Endodermal cell (in vitro differentiated cells): ENCODE results near the gene KCNJ12. TPM values are rescaled to one million over a fixed set of nuclear protein-coding genes. Genes with fewer than 3 reads are reported as not detected.
"Not testable (repeated sequence)": the region's sequence is repeated elsewhere in the genome, so short reads cannot be mapped to it uniquely, and the experiment has no call there.

Source experiments
- DNase-seq: peaks from one replicate; pipeline ENCODE4 v3.0.0-alpha.2; 2017
- H3K27ac ChIP-seq: 2 replicates; pipeline ENCODE4 v1.5.1; 2013; ENCODE audit warnings: mild to moderate bottlenecking, low read depth, low read length, moderate library complexity
- H3K27me3 ChIP-seq: 2 replicates; pipeline ENCODE4 v1.6.1; 2013; ENCODE audit warnings: mild to moderate bottlenecking, low read length, moderate library complexity; ENCODE audit not compliant: insufficient read depth, control insufficient read depth, poor library complexity, severe bottlenecking
- H3K36me3 ChIP-seq: 2 replicates; pipeline ENCODE4 v1.7.0; 2013; ENCODE audit warnings: mild to moderate bottlenecking, low read length, moderate library complexity; ENCODE audit not compliant: control insufficient read depth, insufficient read depth
- H3K4me1 ChIP-seq: one replicate; pipeline ENCODE4 v1.7.0; 2013; ENCODE audit warnings: low read length; ENCODE audit not compliant: control insufficient read depth, insufficient read depth
- H3K4me3 ChIP-seq: 2 replicates; pipeline ENCODE4 v1.5.1; 2013; ENCODE audit warnings: mild to moderate bottlenecking, low read length, moderate library complexity
- H3K9ac ChIP-seq: 2 replicates; pipeline ENCODE4 v1.6.1; 2013; ENCODE audit warnings: mild to moderate bottlenecking, low read length, moderate library complexity; ENCODE audit not compliant: poor library complexity, severe bottlenecking; ENCODE audit errors: extremely low read depth
- H3K9me3 ChIP-seq: 2 replicates; pipeline ENCODE4 v1.6.1; 2013; ENCODE audit warnings: mild to moderate bottlenecking, low read length, moderate library complexity; ENCODE audit not compliant: control insufficient read depth
- H3K27ac Mint-ChIP-seq: 2 replicates; pipeline ENCODE4 v1.8.0; 2020; ENCODE audit warnings: mixed read lengths
- H3K27me3 Mint-ChIP-seq: 2 replicates; pipeline ENCODE4 v1.8.0; 2021; ENCODE audit warnings: mild to moderate bottlenecking, mixed read lengths; ENCODE audit not compliant: insufficient read depth
- H3K36me3 Mint-ChIP-seq: 2 replicates; pipeline ENCODE4 v1.8.0; 2020; ENCODE audit warnings: low read depth, mixed read lengths
- H3K4me1 Mint-ChIP-seq: 2 replicates; pipeline ENCODE4 v1.8.0; 2020; ENCODE audit warnings: mixed read lengths
- H3K4me3 Mint-ChIP-seq: 2 replicates; pipeline ENCODE4 v1.8.0; 2020; ENCODE audit warnings: mild to moderate bottlenecking, moderate library complexity, mixed read lengths
- H3K9me3 Mint-ChIP-seq: 2 replicates; pipeline ENCODE4 v1.8.0; 2020; ENCODE audit warnings: mild to moderate bottlenecking, mixed read lengths
- WGBS, 2 experiments: methylation state at CpG; one replicate each; pipeline versions ENCODE4 v1.1.5 to v1.1.7; 2013; ENCODE audit warnings: missing lambda C conversion rate in 2 of 2, mixed read lengths in 1 of 2; ENCODE audit not compliant: insufficient coverage in 1 of 2, insufficient read length in 1 of 2; 5-methylcytosine and 5-hydroxymethylcytosine counted together
- total RNA-seq, 2 donors: library from RNA; stranded (reverse); fragmentation: NEBNext Ultra II Directional in 1 of 2; extraction: Animal tissue kit (Norgen Biotek cat#: 25700) in 1 of 2; gene quantifications; 2 replicates in 1 of 2; 3 replicates in 1 of 2; pipeline ENCODE4 v1.2.1, GENCODE V29; 2021

The KCNJ12 gene
- total RNA-seq, 2 donors from 2014 or later, result 2.3 to 2.6 TPM

DNA sequence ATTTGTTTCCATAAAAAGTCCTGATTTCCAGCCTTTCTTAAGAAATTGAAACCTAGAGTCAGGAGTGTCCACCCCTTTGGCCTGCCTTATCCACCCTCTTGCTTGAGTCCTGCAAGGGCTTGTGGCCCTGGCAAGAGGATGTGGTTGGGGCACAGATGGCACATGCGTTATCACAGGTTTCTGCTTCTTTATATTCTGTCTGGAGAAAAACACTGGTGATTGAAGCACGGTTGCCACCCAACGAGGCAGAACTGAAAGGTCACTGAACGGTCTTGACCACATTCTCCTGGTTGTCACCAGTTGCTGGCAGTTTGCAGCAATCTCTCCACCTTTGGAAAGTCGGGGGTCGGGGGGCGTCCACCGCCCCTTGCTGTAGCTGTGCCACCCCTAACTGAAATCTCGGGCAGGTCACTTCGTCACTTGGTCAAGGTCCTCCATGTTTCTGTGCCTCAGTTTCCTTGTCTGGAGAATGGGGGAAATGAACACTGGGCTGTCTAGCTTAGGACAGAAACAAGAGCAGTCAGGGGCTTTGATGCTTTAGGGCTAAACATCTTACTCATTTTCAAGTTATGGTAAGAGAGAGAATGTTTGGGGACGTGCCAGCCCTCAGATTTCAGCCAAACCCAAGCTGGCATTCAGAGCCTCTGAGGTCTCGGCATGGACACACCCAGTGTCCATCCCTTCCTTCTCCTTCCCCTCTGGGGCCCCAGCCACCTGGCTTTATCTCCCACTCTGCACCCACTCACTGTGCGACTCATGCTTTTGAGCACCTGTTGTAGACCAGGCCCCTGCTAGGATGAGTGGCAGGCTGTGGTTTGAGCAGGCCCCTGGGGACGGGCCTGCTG, 27.9 kb upstream of the KCNJ12 start:
- H3K36me3 Mint-ChIP-seq, H3K27ac ChIP-seq, DNase-seq, H3K36me3 ChIP-seq, H3K27ac Mint-ChIP-seq, H3K4me1 ChIP-seq, H3K9ac ChIP-seq, H3K9me3 ChIP-seq, H3K27me3 ChIP-seq, H3K4me3 Mint-ChIP-seq, H3K4me1 Mint-ChIP-seq, H3K27me3 Mint-ChIP-seq, H3K4me3 ChIP-seq: not testable (repeated sequence)
- H3K9me3 Mint-ChIP-seq, result peaks cover 12% of the 10 kb centered on the region
- WGBS, 2 experiments, result 87% methylated on average over 6 of the region's 14 CpGs; no CpG with 5 or more reads in 1 of the 2 experiments

GRCh38 chr17:21348926-21349261, 27.3 kb upstream of the KCNJ12 start:
- H3K27me3 Mint-ChIP-seq, H3K4me3 ChIP-seq, H3K27ac ChIP-seq, H3K27me3 ChIP-seq, H3K4me1 Mint-ChIP-seq, H3K9me3 ChIP-seq, H3K36me3 ChIP-seq, H3K4me3 Mint-ChIP-seq, H3K27ac Mint-ChIP-seq, DNase-seq, H3K4me1 ChIP-seq, H3K36me3 Mint-ChIP-seq, H3K9ac ChIP-seq: not testable (repeated sequence)
- WGBS, 2 experiments, result 60% methylated on average over 1 of the region's 7 CpGs; no CpG with 5 or more reads in 1 of the 2 experiments
- H3K9me3 Mint-ChIP-seq, result peaks cover 10% of the 10 kb centered on the region

- not testable (repeated sequence) for H3K36me3 ChIP-seq, H3K27ac Mint-ChIP-seq, H3K27me3 Mint-ChIP-seq, H3K4me3 Mint-ChIP-seq, H3K36me3 Mint-ChIP-seq, H3K4me1 ChIP-seq, H3K9me3 Mint-ChIP-seq, H3K9ac ChIP-seq, H3K4me1 Mint-ChIP-seq, H3K27ac ChIP-seq, H3K9me3 ChIP-seq, H3K27me3 ChIP-seq, H3K4me3 ChIP-seq
- peak; percentile 49 for DNase-seq
- 83 to 93% methylated on average over 1 to 5 of the region's 6 CpGs for WGBS, 2 experiments
These were observed 26.7 kb upstream of the KCNJ12 start for GRCh38 chr17:21349358-21350050.

- not testable (repeated sequence) for H3K9ac ChIP-seq, H3K4me1 Mint-ChIP-seq, H3K27ac Mint-ChIP-seq, H3K4me1 ChIP-seq, H3K4me3 ChIP-seq, H3K4me3 Mint-ChIP-seq, H3K27me3 ChIP-seq, H3K36me3 ChIP-seq, H3K9me3 ChIP-seq, H3K36me3 Mint-ChIP-seq, H3K27ac ChIP-seq, H3K9me3 Mint-ChIP-seq
- DNase-seq, result peak; percentile 33
- WGBS, 2 experiments, result 89 to 91% methylated on average over 9 to 19 of the region's 19 CpGs
- H3K27me3 Mint-ChIP-seq, result peaks cover 15% of the 10 kb centered on the region
These were observed 25.7 kb upstream of the KCNJ12 start for GRCh38 chr17:21350495-21350894.
